Mucosa of descending colon (tissue), 3 donors: ENCODE results near the gene GRM8. TPM values are rescaled to one million over a fixed set of nuclear protein-coding genes. Genes with fewer than 3 reads are reported as not detected.

Source experiments
- ATAC-seq: fragments of 200-7000 bp; cut with Tn5 transposase; one replicate; pipeline ENCODE4 v1.9.1; 2020; ENCODE audit warnings: mild to moderate bottlenecking, moderate library complexity
- DNase-seq, 3 donors: peaks; one replicate each; pipeline ENCODE4 v3.0.0-alpha.2; 2020
- H3K36me3 ChIP-seq: fragments of 200-600 bp; one replicate; pipeline ENCODE4 v1.8.0; 2021; ENCODE audit warnings: low read depth, mild to moderate bottlenecking
- H3K4me1 ChIP-seq: fragments of 200-600 bp; one replicate; pipeline ENCODE4 v1.8.0; 2021; ENCODE audit warnings: low read depth, mild to moderate bottlenecking
- H3K4me3 ChIP-seq: fragments of 200-600 bp; one replicate; pipeline ENCODE4 v1.8.0; 2021; ENCODE audit warnings: mild to moderate bottlenecking
- H3K9me3 ChIP-seq: fragments of 200-600 bp; one replicate; pipeline ENCODE4 v1.8.0; 2021; ENCODE audit warnings: mild to moderate bottlenecking
- CTCF ChIP-seq: fragments of 200-600 bp; IDR thresholded peaks from one replicate; pipeline ENCODE4 v1.8.0; 2022; ENCODE audit warnings: antibody characterized with exemption, mild to moderate bottlenecking
- intact Hi-C, 2 donors: fragments of 100-400 bp; cut with DNase I in 1 of 2; cut with micrococcal nuclease in 1 of 2; formaldehyde crosslinking; loops; one replicate each; pipeline versions ENCODE4 v1.11.0 to v1.11.1; 2022; cut with DNase I, micrococcal nuclease
- total RNA-seq, 3 donors: library from RNA; stranded (reverse); fragmentation: NEBNext Ultra II Directional in 2 of 3; extraction: Animal tissue kit (Norgen Biotek cat#: 25700) in 2 of 3; gene quantifications; one replicate each; pipeline versions ENCODE4 v1.2.1 to v1.2.4, GENCODE V29; 2021 to 2023
- donor health status: DM: no; HTN: no; CAD: no; lungs with moderate emphysema.
- donor health status: DM: no; HTN: no; CAD: no.
- donor health status: DM: no; HTN: yes; CAD: no.

GRM8 gene
- total RNA-seq, 3 donors from 2014 or later = 0.41 to 9.2 (median 4.4) TPM

- no peaks in the 10 kb centered on the region for H3K9me3 ChIP-seq
- H3K36me3 ChIP-seq = no peaks in the 10 kb centered on the region
- DNase-seq (no peak), ATAC-seq (no peak)
- no peaks in the 10 kb centered on the region for H3K4me1 ChIP-seq
- TF ChIP-seq CTCF = no peak
- H3K4me3 ChIP-seq = no peak overlapping the region
- intact Hi-C loops = no loop called here
These were observed 534.3 kb downstream of the GRM8 start for GRCh38 chr7:126718419-126718818.

GRCh38 chr7:126716321-126716720 lies 536.4 kb downstream of the GRM8 start:
- no peak for TF ChIP-seq CTCF
- no peak overlapping the region for H3K4me3 ChIP-seq
- no peaks in the 10 kb centered on the region for H3K9me3 ChIP-seq
- no peaks in the 10 kb centered on the region for H3K36me3 ChIP-seq
- ATAC-seq (no peak), DNase-seq (no peak)
- no peaks in the 10 kb centered on the region for H3K4me1 ChIP-seq
- intact Hi-C loops = no loop called here

DNA sequence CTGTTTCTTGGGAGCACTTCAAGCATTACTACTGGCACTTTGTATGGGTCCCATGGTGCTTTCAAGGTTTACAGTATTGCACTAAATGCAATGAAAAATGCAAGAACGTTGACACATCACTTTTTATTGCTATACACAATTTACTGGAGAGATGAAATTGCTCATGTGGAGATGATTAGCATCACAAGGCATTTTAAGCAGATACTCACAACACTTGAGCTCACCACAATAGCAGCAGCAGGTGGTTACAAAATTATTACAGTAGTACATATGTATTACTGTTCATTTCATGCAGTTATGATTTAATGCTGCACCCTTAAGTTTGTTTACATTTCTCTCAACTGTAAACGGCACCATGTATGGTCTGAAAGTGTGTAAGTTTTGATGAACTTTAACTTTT lies 537.7 kb downstream of the GRM8 start:
- TF ChIP-seq CTCF = no peak
- Histone ChIP-seq H3K4me1 (no peaks in the 10 kb centered on the region), H3K4me3 (no peak overlapping the region), H3K36me3 (no peaks in the 10 kb centered on the region), H3K9me3 (no peaks in the 10 kb centered on the region)
- DNase-seq = no peak
- no peak for ATAC-seq
- intact Hi-C loops = no loop called here

DNA sequence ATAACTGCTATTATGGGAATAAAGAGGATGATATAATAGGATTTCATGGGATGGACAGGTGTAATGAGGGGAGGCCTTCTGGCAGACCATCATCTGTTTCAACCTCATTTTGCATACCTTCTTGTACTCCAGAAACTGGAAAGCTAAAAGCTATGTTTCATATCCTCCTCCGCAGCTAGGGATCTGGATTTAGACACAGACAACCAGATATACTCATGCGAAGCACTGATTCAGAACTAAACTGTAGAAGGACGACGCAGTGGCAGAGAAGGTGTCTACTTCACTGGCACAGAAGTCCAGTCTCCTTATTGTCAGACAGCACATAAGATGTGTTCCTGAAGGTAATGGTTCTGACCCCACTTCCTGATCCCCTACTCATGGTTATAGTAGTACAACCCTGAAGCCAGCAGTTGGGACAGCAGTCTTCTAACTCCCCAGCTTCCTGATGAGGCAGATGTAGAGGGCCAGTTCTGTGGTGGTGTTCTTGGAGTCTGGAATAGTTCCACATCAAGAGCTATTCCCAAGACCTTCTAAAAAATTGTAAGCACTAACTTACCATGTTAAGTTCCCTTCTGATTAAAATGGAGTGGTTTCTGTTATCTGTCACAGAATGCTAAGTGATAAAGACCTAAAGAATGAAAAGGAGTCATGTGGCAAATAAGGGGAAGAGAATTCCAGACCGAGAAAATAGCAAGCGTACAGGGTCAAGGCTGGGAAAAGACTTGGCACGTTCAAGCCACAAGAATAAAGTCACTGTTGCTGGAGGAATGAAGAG lies 550.3 kb downstream of the GRM8 start:
- Histone ChIP-seq H3K36me3 (no peaks in the 10 kb centered on the region), H3K4me1 (no peaks in the 10 kb centered on the region), H3K9me3 (no peaks in the 10 kb centered on the region), H3K4me3 (no peak overlapping the region)
- ATAC-seq (no peak), DNase-seq (no peak)
- no peak for TF ChIP-seq CTCF
- intact Hi-C loops = no loop called here

GRCh38 chr7:126700807-126701604 lies 551.7 kb downstream of the GRM8 start:
- intact Hi-C loops = no loop called here
- no peaks in the 10 kb centered on the region for H3K9me3 ChIP-seq
- peak; percentile 86 for ATAC-seq
- DNase-seq = peak in 2 of 3 donors; percentile 36 to 66
- TF ChIP-seq CTCF = no peak
- H3K4me1 ChIP-seq = no peaks in the 10 kb centered on the region
- no peaks in the 10 kb centered on the region for H3K36me3 ChIP-seq
- H3K4me3 ChIP-seq = no peak overlapping the region
